HUES6 (cell line): Measurements from ENCODE around the gene DISC1.

Experiments used
- H3K27ac ChIP-seq: 2 replicates; pipeline ENCODE4 v1.7.0; 2013; ENCODE audit warnings: low read depth, mild to moderate bottlenecking, low read length, inconsistent platforms
- H3K27me3 ChIP-seq: 2 replicates; pipeline ENCODE4 v1.6.1; 2013; ENCODE audit warnings: low read length; ENCODE audit not compliant: control insufficient read depth, insufficient read depth
- H3K36me3 ChIP-seq: 2 replicates; pipeline ENCODE4 v1.6.1; 2013; ENCODE audit warnings: low read length; ENCODE audit not compliant: control insufficient read depth, insufficient read depth
- H3K4me1 ChIP-seq: 2 replicates; pipeline ENCODE4 v1.6.1; 2013; ENCODE audit warnings: low read length; ENCODE audit not compliant: control insufficient read depth, insufficient read depth
- H3K4me3 ChIP-seq: 2 replicates; pipeline ENCODE4 v1.5.1; 2013; ENCODE audit warnings: low read depth, low read length
- H3K9ac ChIP-seq: one replicate; pipeline ENCODE4 v1.6.1; 2013; ENCODE audit warnings: mild to moderate bottlenecking, low read length
- H3K9me3 ChIP-seq: 2 replicates; pipeline ENCODE4 v1.6.1; 2013; ENCODE audit warnings: low read depth, low read length; ENCODE audit not compliant: control insufficient read depth, insufficient read depth

The DISC1 gene

GRCh38 chr1:231817801-231818200 is 191.2 kb downstream of the DISC1 start:
- no peak overlapping the region for H3K9ac ChIP-seq
- H3K4me1 ChIP-seq, result no peaks in the 10 kb centered on the region
- H3K9me3 ChIP-seq, result no peaks in the 10 kb centered on the region
- no peak overlapping the region for H3K4me3 ChIP-seq
- no peaks in the 10 kb centered on the region for H3K36me3 ChIP-seq
- H3K27ac ChIP-seq, result no peak overlapping the region
- H3K27me3 ChIP-seq, result no peaks in the 10 kb centered on the region

GRCh38 chr1:231818337-231818736 is 191.7 kb downstream of the DISC1 start:
- Histone ChIP-seq H3K27ac (no peak overlapping the region), H3K36me3 (no peaks in the 10 kb centered on the region)

GRCh38 chr1:231821281-231821680 is 194.7 kb downstream of the DISC1 start:
- Histone ChIP-seq H3K9ac (no peak overlapping the region), H3K4me1 (no peaks in the 10 kb centered on the region), H3K27ac (no peak overlapping the region), H3K9me3 (no peaks in the 10 kb centered on the region), H3K27me3 (no peaks in the 10 kb centered on the region), H3K4me3 (no peak overlapping the region), H3K36me3 (no peaks in the 10 kb centered on the region)

More at GRCh38 chr1:231818337-231818736, 191.7 kb downstream of the DISC1 start:
- H3K4me1 ChIP-seq, result no peaks in the 10 kb centered on the region
- no peaks in the 10 kb centered on the region for H3K9me3 ChIP-seq
- H3K4me3 ChIP-seq, result no peak overlapping the region
- H3K27me3 ChIP-seq, result no peaks in the 10 kb centered on the region
- H3K9ac ChIP-seq, result no peak overlapping the region

DNA sequence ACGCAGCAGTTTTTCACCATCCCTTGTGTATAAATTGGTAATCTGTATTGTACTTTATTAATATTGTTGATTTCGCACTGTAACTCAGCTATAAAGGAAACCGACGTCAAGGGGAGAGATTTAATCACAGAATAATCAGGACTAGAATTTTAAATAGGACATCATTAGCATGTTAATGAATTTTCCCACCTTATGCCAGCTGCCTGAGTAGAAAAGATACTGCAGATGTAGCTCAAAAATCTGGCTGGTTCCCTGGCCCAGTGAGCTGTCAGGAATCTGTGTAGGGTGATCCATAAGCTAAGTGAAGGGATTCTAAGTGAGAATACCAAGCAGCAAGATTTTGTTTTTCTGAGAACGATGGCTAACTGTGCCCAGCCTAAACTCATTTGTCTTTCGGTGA is 195.5 kb downstream of the DISC1 start:
- Histone ChIP-seq H3K36me3 (no peaks in the 10 kb centered on the region), H3K4me3 (no peak overlapping the region), H3K27ac (no peak overlapping the region), H3K4me1 (no peaks in the 10 kb centered on the region), H3K9ac (no peak overlapping the region), H3K27me3 (no peaks in the 10 kb centered on the region), H3K9me3 (no peaks in the 10 kb centered on the region)

GRCh38 chr1:231826566-231826965 is 200.0 kb downstream of the DISC1 start:
- no peak overlapping the region for H3K27ac ChIP-seq
- H3K27me3 ChIP-seq, result no peaks in the 10 kb centered on the region
- no peak overlapping the region for H3K4me3 ChIP-seq

DNA sequence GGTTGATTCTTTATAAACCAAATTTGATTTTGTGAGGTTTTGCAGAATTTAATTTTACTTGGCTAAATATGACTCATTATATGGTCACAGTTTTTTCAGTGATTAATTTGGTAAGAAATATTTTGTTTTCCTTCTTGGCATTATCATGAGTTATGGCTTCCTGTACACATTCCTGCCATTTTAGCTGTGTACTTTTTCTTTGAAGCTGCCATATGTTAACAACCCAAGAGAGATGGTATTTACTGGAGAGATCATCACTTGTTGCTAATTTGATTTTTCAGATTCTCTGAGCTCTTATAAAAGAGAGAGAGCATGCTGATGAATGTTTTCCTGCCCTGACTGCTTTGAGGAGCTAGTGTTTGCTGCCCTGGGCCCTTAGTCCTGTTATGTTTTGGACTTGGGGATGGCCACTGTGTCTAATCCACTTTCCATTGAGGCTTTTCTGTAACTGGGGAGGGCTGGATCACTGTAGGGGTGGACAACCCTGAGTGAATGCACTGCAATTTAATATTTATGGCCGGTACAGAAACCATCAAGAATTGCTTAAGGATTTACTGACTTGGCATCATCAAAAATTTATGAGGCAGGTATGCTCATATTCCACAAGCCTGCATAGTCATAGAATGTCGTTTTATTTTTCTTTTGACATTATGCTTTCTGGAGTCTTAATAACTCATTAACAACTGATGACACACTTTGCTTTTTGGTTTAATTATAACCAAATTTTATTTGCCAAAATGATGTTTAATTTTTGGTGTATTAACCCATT is 200.9 kb downstream of the DISC1 start:
- Histone ChIP-seq H3K9ac (no peak overlapping the region), H3K9me3 (no peaks in the 10 kb centered on the region), H3K27ac (no peak overlapping the region), H3K4me1 (no peaks in the 10 kb centered on the region; the same call in 1 of the 2 replicates), H3K4me3 (no peak overlapping the region), H3K36me3 (no peaks in the 10 kb centered on the region), H3K27me3 (no peaks in the 10 kb centered on the region)

More at GRCh38 chr1:231826566-231826965, 200.0 kb downstream of the DISC1 start:
- Histone ChIP-seq H3K4me1 (no peaks in the 10 kb centered on the region; the same call in 1 of the 2 replicates), H3K9me3 (no peaks in the 10 kb centered on the region), H3K36me3 (no peaks in the 10 kb centered on the region), H3K9ac (no peak overlapping the region)

GRCh38 chr1:231828182-231828920 is 201.8 kb downstream of the DISC1 start:
- H3K4me3 ChIP-seq, result no peak overlapping the region
- H3K9me3 ChIP-seq, result no peaks in the 10 kb centered on the region
- no peaks in the 10 kb centered on the region; the same call in 1 of the 2 replicates for H3K4me1 ChIP-seq
- H3K27ac ChIP-seq, result no peak overlapping the region
- no peaks in the 10 kb centered on the region for H3K36me3 ChIP-seq
- no peaks in the 10 kb centered on the region for H3K27me3 ChIP-seq
- no peak overlapping the region for H3K9ac ChIP-seq

GRCh38 chr1:231829332-231829731 is 202.7 kb downstream of the DISC1 start:
- no peak overlapping the region for H3K27ac ChIP-seq
- no peaks in the 10 kb centered on the region for H3K36me3 ChIP-seq
- H3K9me3 ChIP-seq, result no peaks in the 10 kb centered on the region
- no peak overlapping the region for H3K9ac ChIP-seq
- no peaks in the 10 kb centered on the region; the same call in 1 of the 2 replicates for H3K4me1 ChIP-seq
- H3K4me3 ChIP-seq, result no peak overlapping the region
- no peaks in the 10 kb centered on the region for H3K27me3 ChIP-seq

DNA sequence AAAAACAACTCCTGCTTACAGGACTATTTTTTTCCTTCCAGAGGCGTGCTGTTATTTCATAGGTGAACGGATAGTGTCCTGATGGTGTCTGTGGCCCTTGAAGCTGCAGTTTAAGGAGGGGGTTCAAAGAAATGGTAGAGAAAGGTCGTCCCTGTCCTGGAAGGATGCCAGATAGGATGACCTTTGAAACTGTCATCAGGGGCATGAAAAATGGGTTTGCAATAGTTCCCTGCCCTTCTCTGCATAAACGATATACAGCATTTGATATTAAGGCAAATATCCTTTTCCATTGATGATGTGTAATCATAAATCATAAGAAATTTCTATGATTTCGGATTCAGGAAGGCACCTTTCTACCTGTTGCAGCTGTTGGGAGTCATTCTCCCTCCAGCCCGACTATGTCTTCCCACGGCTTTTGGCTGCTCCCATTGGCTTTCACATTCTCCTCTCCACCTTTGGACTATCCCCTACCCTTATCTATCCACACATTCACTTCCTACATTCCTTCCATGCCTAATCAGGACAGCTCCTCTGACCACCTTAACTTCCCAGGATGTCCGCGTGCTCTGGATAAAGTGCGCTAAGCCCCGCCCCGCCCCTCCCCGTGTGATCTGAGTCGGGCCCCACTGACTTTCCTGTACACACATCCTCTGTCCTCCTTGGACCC is 209.8 kb downstream of the DISC1 start:
- H3K4me1 ChIP-seq, result peaks cover 3% of the 10 kb centered on the region; the same call in 1 of the 2 replicates
- H3K27me3 ChIP-seq, result no peaks in the 10 kb centered on the region
- H3K36me3 ChIP-seq, result no peaks in the 10 kb centered on the region
- no peak overlapping the region for H3K9ac ChIP-seq
- no peaks in the 10 kb centered on the region for H3K9me3 ChIP-seq
- no peak overlapping the region for H3K4me3 ChIP-seq
- H3K27ac ChIP-seq, result no peak overlapping the region

DNA sequence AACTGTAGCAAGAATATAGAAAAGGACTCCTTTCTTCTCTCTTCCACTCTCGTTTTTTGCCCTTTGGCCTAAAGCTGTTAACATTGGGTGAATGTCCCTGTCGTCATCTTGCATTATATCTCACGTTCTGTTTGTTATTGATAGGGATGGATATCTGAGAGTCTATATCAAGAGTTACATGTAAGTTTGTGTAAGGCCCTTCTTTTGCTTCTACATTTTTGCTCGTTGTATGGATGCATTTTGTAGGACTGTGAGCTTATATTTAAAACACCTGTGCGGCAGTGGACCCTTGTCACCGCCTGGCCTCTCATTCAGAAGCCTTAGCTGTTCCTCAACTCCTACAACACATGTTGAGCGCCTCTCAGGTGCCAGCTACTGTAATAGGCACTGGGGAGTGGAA is 211.9 kb downstream of the DISC1 start:
- H3K4me1 ChIP-seq, result peaks cover 3% of the 10 kb centered on the region; the same call in 1 of the 2 replicates
- no peak overlapping the region for H3K27ac ChIP-seq
- H3K9ac ChIP-seq, result no peak overlapping the region
- no peaks in the 10 kb centered on the region for H3K27me3 ChIP-seq
- H3K36me3 ChIP-seq, result no peaks in the 10 kb centered on the region
- no peak overlapping the region for H3K4me3 ChIP-seq
- no peaks in the 10 kb centered on the region for H3K9me3 ChIP-seq

DNA sequence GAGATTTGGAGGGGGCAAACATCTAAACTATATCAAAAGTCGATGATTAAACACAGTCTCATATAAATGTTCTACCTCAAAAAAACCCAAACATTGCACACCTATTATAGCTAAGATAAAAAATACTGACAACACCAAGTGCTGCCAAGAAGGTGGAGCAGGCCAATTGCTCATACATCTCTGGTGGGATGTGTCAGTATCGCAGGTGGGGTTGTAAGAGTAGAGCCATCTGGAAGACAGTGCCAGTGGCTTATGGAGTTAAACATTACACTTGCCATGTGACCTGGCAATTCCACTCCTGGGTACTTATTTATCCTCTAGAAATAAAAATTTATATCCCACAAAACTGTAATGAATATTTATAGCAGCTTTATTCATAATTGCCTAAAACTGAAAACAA is 213.4 kb downstream of the DISC1 start:
- H3K27ac ChIP-seq, result no peak overlapping the region
- no peaks in the 10 kb centered on the region for H3K36me3 ChIP-seq
- no peak overlapping the region for H3K9ac ChIP-seq
- H3K9me3 ChIP-seq, result no peaks in the 10 kb centered on the region
- H3K4me1 ChIP-seq, result peaks cover 3% of the 10 kb centered on the region; the same call in 1 of the 2 replicates
- no peak overlapping the region for H3K4me3 ChIP-seq
- no peaks in the 10 kb centered on the region for H3K27me3 ChIP-seq
